CD4-positive, alpha-beta T cell treated with Interferon gamma for 1 hour (primary cell): Measurements from ENCODE around the gene DGKA.
"Not testable (repeated sequence)": the region's sequence is repeated elsewhere in the genome, so short reads cannot be mapped to it uniquely, and the experiment has no call there.

ENCODE experiments used
- DNase-seq: peaks from one replicate; pipeline ENCODE4 v3.0.0-alpha.2; 2020

Gene DGKA

GRCh38 chr12:55969356-55969755 is 38.4 kb downstream of the DGKA start:
- DNase-seq, result no peak

GRCh38 chr12:55970775-55971174 is 39.8 kb downstream of the DGKA start:
- DNase-seq, result no peak

- no peak for DNase-seq
Measured at GRCh38 chr12:55972042-55972441, 41.1 kb downstream of the DGKA start.

- DNase-seq, result no peak
Measured at GRCh38 chr12:55972456-55972855, 41.5 kb downstream of the DGKA start.

- peak; percentile 22 for DNase-seq
Measured at GRCh38 chr12:55972911-55973598, 42.1 kb downstream of the DGKA start.

DNA sequence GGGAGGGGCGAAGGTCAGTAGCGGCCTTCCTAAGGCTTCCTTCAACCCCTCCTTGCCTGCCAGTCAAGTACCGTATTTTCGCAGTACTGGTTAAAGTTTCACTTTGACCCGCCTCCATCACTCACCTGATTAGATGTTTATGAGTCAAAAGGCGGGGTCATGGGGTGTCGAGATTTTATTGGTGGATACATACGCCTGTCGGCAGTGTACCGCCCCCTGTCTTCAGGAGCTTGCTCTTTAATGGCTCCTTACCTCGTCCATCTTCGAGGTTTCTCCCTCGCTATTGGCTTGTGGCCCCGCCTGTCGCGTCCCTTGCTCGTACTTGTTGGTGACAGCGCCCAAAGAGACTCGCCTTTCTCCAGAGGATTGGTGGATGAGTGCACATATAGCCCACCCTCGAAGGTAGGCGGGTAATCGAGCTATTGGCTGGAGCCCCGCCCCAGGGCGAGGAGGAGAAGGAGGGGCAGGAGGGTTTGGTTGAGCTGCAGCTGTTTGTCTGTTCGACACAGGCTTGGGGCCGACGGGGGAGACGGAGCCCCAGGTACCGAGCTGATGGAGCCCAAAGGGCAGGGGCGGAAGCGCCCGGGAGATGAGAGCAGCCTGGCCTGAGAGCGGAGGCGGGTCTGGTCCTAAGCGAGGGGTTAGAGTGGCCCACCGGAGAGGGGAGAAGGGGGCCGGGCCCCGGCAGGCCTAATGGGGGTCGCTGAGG is 42.8 kb downstream of the DGKA start, which contains the start of gene RAB5B:
Gene RAB5B (plus strand): TSS at position 480 of the 709 bp plus-strand sequence. CDS start 12,883 bp downstream, outside the sequence.
- peak; percentile 100 for DNase-seq

GRCh38 chr12:55974308-55974730 is 43.4 kb downstream of the DGKA start:
- peak; percentile 37 for DNase-seq

DNA sequence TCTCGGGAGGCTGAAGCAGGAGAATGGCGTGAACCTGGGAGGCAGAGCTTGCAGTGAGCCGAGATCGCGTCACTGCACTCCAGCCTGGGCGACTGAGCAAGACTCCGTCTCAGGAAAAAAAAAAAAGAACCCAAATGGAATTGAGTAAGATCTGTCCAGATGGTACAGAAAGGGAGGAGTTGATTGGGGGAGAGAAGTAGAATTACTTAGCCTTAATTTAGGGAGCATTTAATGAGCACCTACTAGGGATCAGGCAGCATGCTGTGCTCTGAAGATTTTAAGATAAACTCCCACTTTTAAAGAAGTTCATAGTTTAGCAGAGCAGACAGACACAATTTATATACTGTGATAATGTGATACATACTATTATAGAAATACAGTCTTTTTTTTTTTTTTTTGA is 47.4 kb downstream of the DGKA start:
- DNase-seq, result no peak

- DNase-seq, result no peak
Measured at GRCh38 chr12:55979069-55979468, 48.1 kb downstream of the DGKA start.

GRCh38 chr12:55981882-55982281 is 50.9 kb downstream of the DGKA start:
- DNase-seq, result not testable (repeated sequence)

DNA sequence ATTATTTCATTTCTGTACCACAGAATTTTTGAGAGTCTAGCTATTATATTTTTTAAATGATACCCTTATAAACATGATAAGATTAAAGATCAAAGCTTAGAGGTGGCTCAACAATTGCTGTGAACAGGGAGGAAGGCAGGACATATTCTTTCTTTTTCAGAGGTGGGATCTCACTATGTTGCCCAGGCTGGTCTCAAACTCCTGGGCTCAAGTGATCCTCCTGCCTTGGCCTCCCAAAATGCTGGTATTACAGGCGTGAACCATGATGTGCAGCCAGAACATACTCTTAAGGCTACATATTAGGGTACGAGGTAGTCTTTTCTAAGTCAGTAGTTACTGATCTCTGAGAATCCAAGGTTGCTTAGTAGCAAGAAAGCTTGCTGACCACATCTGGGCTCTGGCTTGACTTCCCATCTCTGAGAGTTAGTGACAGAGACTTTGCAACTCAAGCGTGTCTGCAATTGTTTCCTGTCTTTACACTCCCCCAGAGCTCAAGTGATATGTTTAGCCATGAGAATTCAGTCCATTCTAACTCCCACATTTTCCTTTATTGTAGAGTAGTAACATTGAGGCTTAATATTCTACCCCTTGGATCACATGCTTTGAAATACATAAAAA is 51.5 kb downstream of the DGKA start:
- no peak for DNase-seq

- DNase-seq, result no peak
Measured at GRCh38 chr12:55983232-55983842, 52.4 kb downstream of the DGKA start.

- no peak for DNase-seq
Measured at GRCh38 chr12:55984861-55985260, 53.9 kb downstream of the DGKA start.

GRCh38 chr12:55985341-55985740 is 54.4 kb downstream of the DGKA start:
- DNase-seq, result no peak

DNA sequence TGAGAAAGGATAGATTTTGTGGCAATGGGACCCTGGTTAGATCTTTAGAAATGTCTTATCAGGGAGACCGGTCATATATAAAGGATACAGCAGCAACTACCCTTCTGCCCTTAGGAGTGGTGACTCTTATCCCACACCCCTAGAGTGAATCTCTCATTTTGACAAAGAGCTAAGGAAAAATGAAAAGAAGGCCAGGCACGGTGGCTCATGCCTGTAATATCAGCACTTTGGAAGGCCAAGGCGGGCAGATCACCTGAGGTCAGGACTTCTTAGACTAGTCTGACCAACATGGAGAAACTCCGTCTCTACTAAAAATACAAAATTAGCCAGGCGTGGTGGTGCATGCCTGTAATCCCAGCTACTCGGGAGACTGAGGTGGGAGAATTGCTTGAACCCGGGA is 55.0 kb downstream of the DGKA start:
- DNase-seq, result not testable (repeated sequence)

- no peak for DNase-seq
Measured at GRCh38 chr12:55991110-55991509, 60.1 kb downstream of the DGKA start.

GRCh38 chr12:55993230-55993853 is 62.4 kb downstream of the DGKA start:
- DNase-seq, result no peak

- DNase-seq, result no peak
Measured at GRCh38 chr12:55995366-55995765, 64.4 kb downstream of the DGKA start.

GRCh38 chr12:55996201-55996714 is 65.3 kb downstream of the DGKA start:
- peak; percentile 62 for DNase-seq

GRCh38 chr12:55996715-55997534 is 66.0 kb downstream of the DGKA start, which contains the start of gene SUOX:
Gene SUOX, plus strand, starts transcription at chr12:55997276. Its CDS starts 4,946 bp downstream, at chr12:56002222.
- peak; percentile 82 for DNase-seq

DNA sequence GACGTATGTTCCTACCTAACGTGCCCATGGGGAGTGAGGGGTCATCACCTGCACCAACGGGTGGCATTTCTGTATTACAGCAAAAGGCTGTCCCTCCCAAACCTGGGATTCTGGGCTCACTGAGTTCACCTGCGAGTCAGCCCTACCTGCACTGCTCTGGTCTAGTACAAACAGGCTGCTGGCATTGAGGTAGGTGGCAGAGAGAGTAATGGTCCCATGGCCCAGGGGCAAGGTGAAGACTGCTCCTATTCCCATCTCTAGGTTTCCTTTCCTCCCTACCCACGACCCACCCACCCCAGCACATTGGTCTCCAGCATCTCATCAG is 66.5 kb downstream of the DGKA start:
- DNase-seq, result no peak

- not testable (repeated sequence) for DNase-seq
Measured at GRCh38 chr12:55999522-55999921, 68.6 kb downstream of the DGKA start.
